AG08395 (cell line): ENCODE data around the gene MYO3A.

Source experiments
- DNase-seq: peaks from one replicate; pipeline ENCODE4 v3.0.0; 2012; ENCODE audit warnings: mixed read lengths, low spot score

Gene MYO3A

GRCh38 chr10:26215396-26215934 is 281.4 kb downstream of the MYO3A start:
- no peak for DNase-seq

- DNase-seq: peak; percentile 32
Measured at GRCh38 chr10:26215935-26216584, 282.0 kb downstream of the MYO3A start.

- DNase-seq: no peak
Measured at GRCh38 chr10:26216585-26217395, 282.8 kb downstream of the MYO3A start, which contains the start of gene GAD2. Gene GAD2, plus strand, starts transcription at chr10:26216774. Its CDS starts 36 bp downstream, at chr10:26216810.

DNA sequence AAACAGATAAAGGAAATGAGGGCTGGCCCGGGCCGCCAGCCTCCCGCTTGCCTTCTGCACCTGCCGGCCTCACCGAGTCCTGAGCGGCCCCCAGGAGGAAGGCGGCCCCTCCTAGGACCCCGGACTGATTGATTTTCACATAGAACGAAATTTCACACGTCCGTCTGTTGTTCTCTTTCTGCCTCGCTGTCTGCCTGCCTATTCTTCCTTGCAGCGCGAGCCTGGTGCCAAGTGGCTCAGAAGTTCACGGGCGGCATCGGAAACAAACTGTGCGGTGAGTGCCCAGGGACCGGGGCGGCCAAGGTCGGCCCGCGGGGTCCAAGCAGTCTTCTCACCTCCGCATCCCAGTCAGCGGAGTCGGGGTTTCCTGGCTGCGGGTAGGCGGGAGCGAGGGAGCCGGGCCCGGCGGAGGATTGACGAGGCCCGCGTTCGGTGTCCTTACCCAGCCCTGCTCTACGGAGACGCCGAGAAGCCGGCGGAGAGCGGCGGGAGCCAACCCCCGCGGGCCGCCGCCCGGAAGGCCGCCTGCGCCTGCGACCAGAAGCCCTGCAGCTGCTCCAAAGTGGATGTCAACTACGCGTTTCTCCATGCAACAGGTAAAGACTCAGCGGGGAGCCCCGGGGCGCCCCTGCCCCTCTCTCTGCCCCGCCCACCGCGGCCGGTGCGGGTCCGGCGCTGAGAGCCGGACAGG is 283.5 kb downstream of the MYO3A start:
- no peak for DNase-seq

DNA sequence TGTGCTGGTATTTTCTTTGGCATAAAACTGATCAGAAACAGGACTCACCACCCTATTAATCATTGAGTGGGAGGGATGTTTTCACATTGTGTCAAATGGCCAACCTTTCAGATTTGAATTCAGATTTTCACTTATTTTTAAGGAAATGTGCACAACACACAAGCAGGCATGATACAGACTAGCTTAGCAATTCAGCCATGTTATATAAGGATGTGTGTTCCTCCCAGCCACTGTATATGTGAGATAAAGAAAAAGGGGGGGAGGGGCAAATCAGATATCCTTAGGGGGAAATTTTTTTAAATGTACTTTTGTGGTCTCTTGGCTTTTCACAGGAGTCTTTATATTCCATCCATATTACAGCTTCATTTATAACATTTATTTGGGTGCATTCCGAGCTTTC is 285.6 kb downstream of the MYO3A start:
- DNase-seq: no peak

DNA sequence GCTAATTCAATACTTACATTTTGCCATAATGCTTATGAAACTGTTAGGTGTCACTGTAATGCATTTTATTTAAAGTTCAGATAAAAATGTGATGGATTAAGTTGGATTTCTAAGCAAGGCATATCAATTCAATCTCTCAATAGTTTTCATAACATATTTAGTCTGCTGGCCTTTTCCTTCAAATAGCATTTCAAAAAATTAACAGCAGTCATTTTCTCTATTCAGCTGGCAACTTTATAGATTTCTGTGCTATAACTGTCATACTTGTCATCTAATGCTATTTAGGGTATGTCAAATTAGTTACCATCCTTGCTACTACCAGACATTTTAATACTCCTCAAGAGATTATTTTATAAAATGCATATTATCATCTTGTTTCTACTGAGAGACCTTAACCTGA is 286.9 kb downstream of the MYO3A start:
- no peak for DNase-seq

DNA sequence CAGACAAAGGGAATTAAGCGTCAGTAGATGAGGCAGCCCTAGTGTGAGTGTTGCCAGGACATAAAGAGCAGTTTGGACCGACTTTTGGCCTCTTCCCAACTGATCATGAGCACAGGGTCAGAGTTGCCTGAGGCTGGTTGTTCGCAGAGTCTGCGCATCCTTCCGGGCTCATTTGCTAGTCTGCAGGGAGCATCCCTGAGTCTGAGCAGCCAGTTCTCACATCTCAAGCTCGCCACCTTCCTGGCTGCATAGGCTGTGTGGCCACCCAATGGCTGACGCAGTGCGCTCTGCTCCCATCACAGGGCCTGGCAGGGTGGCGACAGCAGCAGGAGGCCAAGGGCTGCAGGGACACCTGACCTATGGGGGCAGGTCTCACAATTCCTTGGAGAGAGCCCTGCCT is 287.5 kb downstream of the MYO3A start:
- DNase-seq: no peak

DNA sequence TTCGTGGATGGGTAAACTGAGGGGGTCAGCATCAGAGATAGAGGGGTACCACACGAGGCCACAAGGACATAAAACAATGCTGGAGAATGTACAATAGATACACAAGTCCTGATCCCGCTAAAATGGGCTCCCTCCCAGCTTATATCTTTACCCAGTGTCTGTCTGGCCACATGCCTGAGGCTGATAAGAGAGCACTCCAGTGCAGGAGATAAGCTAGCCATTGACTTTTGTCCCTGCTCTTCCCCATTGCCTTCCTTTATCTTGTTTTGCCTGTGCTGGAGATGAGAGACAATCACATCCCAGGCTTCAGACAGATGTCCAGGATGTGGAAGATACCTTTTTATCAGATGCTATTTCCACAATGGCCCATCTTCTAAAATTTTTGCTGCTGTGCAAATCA is 288.5 kb downstream of the MYO3A start:
- no peak for DNase-seq

- no peak for DNase-seq
Measured at GRCh38 chr10:26225322-26225721, 291.3 kb downstream of the MYO3A start.

GRCh38 chr10:26227786-26228185 is 293.8 kb downstream of the MYO3A start:
- DNase-seq: no peak

GRCh38 chr10:26232174-26232573 is 298.1 kb downstream of the MYO3A start:
- no peak for DNase-seq

- no peak for DNase-seq
Measured at GRCh38 chr10:26235761-26236160, 301.7 kb downstream of the MYO3A start.

- no peak for DNase-seq
Measured at GRCh38 chr10:26238378-26238777, 304.3 kb downstream of the MYO3A start.

- no peak for DNase-seq
Measured at GRCh38 chr10:26242706-26243350, 308.8 kb downstream of the MYO3A start.

DNA sequence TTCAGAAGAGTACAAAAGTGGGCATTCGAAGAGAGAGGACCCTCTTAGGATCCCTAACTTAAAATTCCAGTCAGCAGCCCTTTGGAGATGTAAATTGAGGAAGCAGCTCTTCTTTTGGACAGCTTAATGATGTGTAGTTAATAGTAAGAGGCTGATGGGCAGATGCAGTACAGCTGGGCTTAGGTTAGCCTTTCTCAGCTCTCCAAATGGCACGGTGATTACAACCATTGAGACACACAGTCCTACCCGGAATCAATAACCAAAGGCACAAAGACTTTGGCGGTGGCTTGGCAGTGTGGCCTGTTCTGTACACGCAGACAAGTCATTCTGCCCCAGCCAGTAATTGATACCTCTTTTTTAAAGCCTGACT is 309.3 kb downstream of the MYO3A start:
- DNase-seq: no peak

- DNase-seq: no peak
Measured at GRCh38 chr10:26249681-26250080, 315.7 kb downstream of the MYO3A start.

- no peak for DNase-seq
Measured at GRCh38 chr10:26251925-26252324, 317.9 kb downstream of the MYO3A start.

DNA sequence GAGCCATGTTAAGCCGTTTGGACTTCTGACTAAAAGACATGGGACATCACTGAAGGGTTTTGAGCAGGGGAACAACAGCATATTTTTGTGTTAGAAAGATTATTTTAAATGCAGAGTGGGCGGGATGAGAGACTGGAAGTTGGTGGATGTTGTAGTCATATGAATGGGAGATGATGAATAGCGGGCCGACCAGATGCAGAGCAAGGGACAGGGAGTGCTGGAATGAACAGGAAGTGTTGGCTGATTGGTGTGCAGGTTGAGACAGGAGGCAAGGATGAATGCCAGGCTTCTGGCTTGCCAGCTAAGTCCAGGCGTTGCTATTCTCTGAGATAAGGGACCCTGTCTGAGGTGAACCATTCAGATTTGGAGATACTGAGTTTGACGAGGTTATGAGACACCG is 320.6 kb downstream of the MYO3A start:
- DNase-seq: no peak

GRCh38 chr10:26259341-26259740 is 325.3 kb downstream of the MYO3A start:
- DNase-seq: no peak
